Neuronal stem cell (in vitro differentiated cells): ENCODE measurements around the gene STARD13.

Source experiments
- DNase-seq: peaks from one replicate; pipeline ENCODE4 v3.0.0-alpha.2; 2013; ENCODE audit warnings: low spot score
- H2AFZ ChIP-seq: one replicate; pipeline ENCODE4 v1.6.1; 2013; ENCODE audit warnings: mild to moderate bottlenecking, low read length, inconsistent platforms
- H2AK5ac ChIP-seq: 2 replicates; pipeline ENCODE4 v1.6.1; 2013; ENCODE audit warnings: low read depth, mild to moderate bottlenecking, inconsistent platforms, low read length, moderate library complexity, mixed read lengths
- H2BK120ac ChIP-seq: 2 replicates; pipeline ENCODE4 v1.6.1; 2013; ENCODE audit warnings: low read depth, mild to moderate bottlenecking, inconsistent platforms, low read length, moderate library complexity, mixed read lengths
- H2BK12ac ChIP-seq: one replicate; pipeline ENCODE4 v1.6.1; 2013; ENCODE audit warnings: low read length, inconsistent platforms
- H2BK15ac ChIP-seq: 2 replicates; pipeline ENCODE4 v1.6.1; 2013; ENCODE audit warnings: mild to moderate bottlenecking, low read length, inconsistent platforms, mixed read lengths
- H2BK5ac ChIP-seq: one replicate; pipeline ENCODE4 v1.6.1; 2013; ENCODE audit warnings: inconsistent platforms, mild to moderate bottlenecking, low read length, moderate library complexity
- H3K14ac ChIP-seq: one replicate; pipeline ENCODE4 v1.6.1; 2013; ENCODE audit warnings: low read length, inconsistent platforms
- H3K18ac ChIP-seq: 2 replicates; pipeline ENCODE4 v1.6.1; 2013; ENCODE audit warnings: low read length, inconsistent platforms
- H3K23ac ChIP-seq: 2 replicates; pipeline ENCODE4 v1.6.1; 2013; ENCODE audit warnings: low read depth, mild to moderate bottlenecking, mixed read lengths, low read length, inconsistent platforms; ENCODE audit not compliant: poor library complexity
- H3K27ac ChIP-seq: replicated peaks from 3 replicates; pipeline ENCODE4 v1.5.1; 2013; ENCODE audit warnings: low read length, inconsistent platforms
- H3K27me3 ChIP-seq, 3 experiments: 2 replicates each; pipeline ENCODE4 v1.6.1; 2013; ENCODE audit warnings: low read length in 3 of 3, mild to moderate bottlenecking in 2 of 3, inconsistent platforms in 1 of 3, low read depth in 1 of 3, mixed read lengths in 1 of 3, moderate library complexity in 1 of 3; ENCODE audit not compliant: control insufficient read depth in 3 of 3, insufficient read depth in 3 of 3
- H3K36me3 ChIP-seq, 2 donors: replicated peaks in 1 of 2; 2 replicates each; pipeline ENCODE4 v1.6.1; 2013; ENCODE audit warnings: low read length in 2 of 2; ENCODE audit not compliant: control insufficient read depth in 2 of 2, insufficient read depth in 2 of 2
- H3K4ac ChIP-seq: 2 replicates; pipeline ENCODE4 v1.6.1; 2013; ENCODE audit warnings: inconsistent platforms, mild to moderate bottlenecking, low read length, moderate library complexity
- H3K4me1 ChIP-seq, 2 donors: 1 replicate in 1 of 2; 2 replicates in 1 of 2; pipeline ENCODE4 v1.6.1; 2013; ENCODE audit warnings: low read length in 2 of 2, low read depth in 1 of 2; ENCODE audit not compliant: control insufficient read depth in 2 of 2, insufficient read depth in 1 of 2
- H3K4me2 ChIP-seq: one replicate; pipeline ENCODE4 v1.6.1; 2013; ENCODE audit warnings: mild to moderate bottlenecking, low read length, inconsistent platforms; ENCODE audit not compliant: insufficient read depth, poor library complexity, severe bottlenecking
- H3K4me3 ChIP-seq, 2 donors: 2 replicates each; pipeline ENCODE4 v1.5.1; 2013; ENCODE audit warnings: low read length in 2 of 2, mild to moderate bottlenecking in 2 of 2, inconsistent platforms in 1 of 2, moderate library complexity in 1 of 2
- H3K79me1 ChIP-seq: one replicate; pipeline ENCODE4 v1.6.1; 2013; ENCODE audit warnings: low read depth, mild to moderate bottlenecking, inconsistent platforms, low read length, moderate library complexity
- H3K9ac ChIP-seq: one replicate; pipeline ENCODE4 v1.6.1; 2013; ENCODE audit warnings: mild to moderate bottlenecking, low read depth, low read length, inconsistent platforms; ENCODE audit not compliant: poor library complexity
- H3K9me3 ChIP-seq, 2 donors: replicated peaks in 1 of 2; 2 replicates each; pipeline versions ENCODE3 to v1.6.1; 2013; ENCODE audit warnings: low read length in 2 of 2, mild to moderate bottlenecking in 2 of 2, inconsistent platforms in 1 of 2, low read depth in 1 of 2, mixed read lengths in 1 of 2, moderate library complexity in 1 of 2; ENCODE audit not compliant: control insufficient read depth in 2 of 2, insufficient read depth in 1 of 2
- H4K8ac ChIP-seq: one replicate; pipeline ENCODE4 v1.6.1; 2013; ENCODE audit warnings: low read depth, mild to moderate bottlenecking, inconsistent platforms, low read length, moderate library complexity
- H4K91ac ChIP-seq: one replicate; pipeline ENCODE4 v1.6.1; 2013; ENCODE audit warnings: low read length, low read depth, mild to moderate bottlenecking, inconsistent platforms; ENCODE audit not compliant: poor library complexity
- WGBS, 2 donors: extraction: QIAGEN DNeasy Blood & Tissue Kit; methylation state at CpG; one replicate each; pipeline ENCODE4 v1.1.7; 2013; ENCODE audit warnings: missing lambda C conversion rate in 2 of 2, mixed read lengths in 1 of 2; ENCODE audit not compliant: insufficient read length in 2 of 2, insufficient replicate concordance in 1 of 2; ENCODE audit errors: extremely low coverage in 2 of 2; 5-methylcytosine and 5-hydroxymethylcytosine counted together

STARD13 gene

DNA sequence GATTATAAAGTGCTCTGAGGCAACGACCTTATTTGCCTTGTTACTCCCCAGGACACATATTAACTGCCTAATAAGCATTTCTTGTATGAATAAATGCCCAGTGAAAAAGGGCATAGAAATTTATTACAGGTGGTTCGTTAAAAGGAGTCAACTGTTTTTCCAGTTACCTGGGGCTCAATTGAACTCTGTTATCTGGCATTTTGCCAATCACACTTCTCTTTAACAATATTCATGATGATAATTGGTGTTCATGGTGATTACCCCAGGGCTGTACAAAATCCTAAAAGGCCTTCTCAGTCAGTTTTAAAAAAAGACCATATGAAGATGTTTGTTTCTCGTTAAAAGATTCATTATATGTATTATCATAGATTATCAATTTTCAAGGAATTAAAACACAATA, 212.2 kb downstream of the STARD13 start:
- H2AK5ac ChIP-seq = no peak overlapping the region
- no peak overlapping the region for H3K14ac ChIP-seq
- H2BK120ac ChIP-seq = no peak overlapping the region
- no peaks in the 10 kb centered on the region for H3K79me1 ChIP-seq
- no peak overlapping the region for H4K91ac ChIP-seq
- WGBS, 2 donors = no CpG with 5 or more reads among the region's 3 CpGs
- no peak overlapping the region for H2BK15ac ChIP-seq
- H2AFZ ChIP-seq = no peak overlapping the region
- H2BK5ac ChIP-seq = no peak overlapping the region
- no peak for DNase-seq
- no peak overlapping the region for H3K23ac ChIP-seq
- H3K18ac ChIP-seq = no peak overlapping the region
- H3K9ac ChIP-seq = no peak overlapping the region
- H3K4me2 ChIP-seq = no peak overlapping the region
- no peak overlapping the region for H2BK12ac ChIP-seq
- no peaks in the 10 kb centered on the region for H3K36me3 ChIP-seq
- no peaks in the 10 kb centered on the region for H3K27me3 ChIP-seq
- H3K4me1 ChIP-seq = peaks cover 3 to 5% of the 10 kb centered on the region in 2 donors
- no peak overlapping the region for H3K4me3 ChIP-seq
- H3K27ac ChIP-seq = no peak overlapping the region
- no peaks in the 10 kb centered on the region for H3K9me3 ChIP-seq
- H3K4ac ChIP-seq = no peak overlapping the region
- H4K8ac ChIP-seq = no peak overlapping the region

DNA sequence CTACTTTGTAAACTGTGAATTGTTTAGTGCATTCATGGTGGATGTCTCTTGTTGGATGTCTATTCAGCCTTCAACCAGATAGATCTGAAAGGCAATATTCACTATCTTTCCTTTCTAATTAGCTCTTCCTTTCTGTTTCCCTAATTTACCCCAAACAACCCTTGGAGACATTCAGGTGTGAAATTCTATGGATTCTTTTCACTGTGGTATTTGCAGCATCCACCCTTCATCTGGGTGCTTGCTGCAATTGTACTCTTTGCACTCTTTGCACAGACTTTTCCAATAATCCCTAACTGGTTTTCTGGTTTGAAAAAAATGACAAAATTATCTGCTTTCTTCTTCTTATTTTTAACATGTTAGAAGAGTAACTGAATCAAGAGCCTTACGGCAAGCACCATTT, 212.8 kb downstream of the STARD13 start:
- no peaks in the 10 kb centered on the region for H3K36me3 ChIP-seq
- H3K4me3 ChIP-seq = no peak overlapping the region
- no peak for DNase-seq
- H2BK12ac ChIP-seq = no peak overlapping the region
- no peak overlapping the region for H3K14ac ChIP-seq
- no peak overlapping the region for H2AFZ ChIP-seq
- no peak overlapping the region for H3K27ac ChIP-seq
- H2BK5ac ChIP-seq = no peak overlapping the region
- WGBS, 2 donors = no CpG with 5 or more reads among the region's 1 CpG
- no peak overlapping the region for H3K4ac ChIP-seq
- peaks cover 3 to 5% of the 10 kb centered on the region in 2 donors for H3K4me1 ChIP-seq
- H4K91ac ChIP-seq = no peak overlapping the region
- no peak overlapping the region for H3K18ac ChIP-seq
- H2AK5ac ChIP-seq = no peak overlapping the region
- no peak overlapping the region for H3K4me2 ChIP-seq
- H3K9me3 ChIP-seq = no peaks in the 10 kb centered on the region
- no peak overlapping the region for H2BK15ac ChIP-seq
- H3K79me1 ChIP-seq = no peaks in the 10 kb centered on the region
- no peak overlapping the region for H2BK120ac ChIP-seq
- H4K8ac ChIP-seq = no peak overlapping the region
- H3K23ac ChIP-seq = no peak overlapping the region
- H3K27me3 ChIP-seq = no peaks in the 10 kb centered on the region
- H3K9ac ChIP-seq = no peak overlapping the region

DNA sequence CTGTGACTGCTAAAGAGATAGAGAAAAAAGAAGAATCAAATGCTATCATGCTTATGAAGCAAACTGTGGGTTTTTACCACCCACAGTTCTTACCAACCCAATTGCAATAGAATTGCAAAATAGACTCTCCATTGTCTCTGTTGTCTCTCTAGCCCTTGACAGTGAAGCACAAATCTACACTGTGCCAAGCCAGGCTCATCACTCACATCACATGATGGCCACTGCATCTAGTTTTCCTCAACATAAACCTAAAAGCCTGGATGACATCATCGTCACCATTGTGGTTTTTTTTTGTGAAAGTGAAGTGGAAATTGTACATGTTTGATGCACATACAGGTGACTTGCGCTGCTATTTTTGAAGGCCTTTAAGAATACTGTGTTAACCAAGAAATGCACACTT, 213.3 kb downstream of the STARD13 start:
- no CpG with 5 or more reads among the region's 2 CpGs for WGBS, 2 donors

GRCh38 chr13:33070713-33071112, 214.8 kb downstream of the STARD13 start:
- WGBS, 2 donors = no CpG with 5 or more reads among the region's 2 CpGs
- Histone ChIP-seq H3K9me3 (no peaks in the 10 kb centered on the region), H3K23ac (no peak overlapping the region), H2BK15ac (no peak overlapping the region), H3K9ac (no peak overlapping the region), H3K79me1 (no peaks in the 10 kb centered on the region), H3K4me1 (peaks cover 3% of the 10 kb centered on the region in 2 donors), H3K18ac (no peak overlapping the region), H3K27me3 (no peaks in the 10 kb centered on the region), H2AK5ac (no peak overlapping the region), H3K27ac (no peak overlapping the region), H2BK5ac (no peak overlapping the region), H3K14ac (no peak overlapping the region), H2BK12ac (no peak overlapping the region), H3K4me2 (no peak overlapping the region), H4K8ac (no peak overlapping the region), H3K4me3 (no peak overlapping the region), H4K91ac (no peak overlapping the region), H2BK120ac (no peak overlapping the region), H3K36me3 (no peaks in the 10 kb centered on the region), H3K4ac (no peak overlapping the region), H2AFZ (no peak overlapping the region)
- DNase-seq = no peak

More for the DNA sequence above, 213.3 kb downstream of the STARD13 start:
- Histone ChIP-seq H2AFZ (no peak overlapping the region), H3K4ac (no peak overlapping the region), H3K18ac (no peak overlapping the region), H3K9ac (no peak overlapping the region), H3K27me3 (no peaks in the 10 kb centered on the region), H3K9me3 (no peaks in the 10 kb centered on the region), H4K8ac (no peak overlapping the region), H2BK15ac (no peak overlapping the region), H2BK120ac (no peak overlapping the region), H3K4me2 (no peak overlapping the region), H3K4me1 (peaks cover 3 to 5% of the 10 kb centered on the region in 2 donors), H2AK5ac (no peak overlapping the region), H4K91ac (no peak overlapping the region), H3K79me1 (no peaks in the 10 kb centered on the region), H2BK12ac (no peak overlapping the region), H3K27ac (no peak overlapping the region), H3K14ac (no peak overlapping the region), H3K4me3 (no peak overlapping the region), H3K23ac (no peak overlapping the region), H3K36me3 (no peaks in the 10 kb centered on the region), H2BK5ac (no peak overlapping the region)
- no peak for DNase-seq
